Thyroid gland (tissue), 4 donors: Measurements from ENCODE around the gene GOLT1B.

Experiments
- POLR2A ChIP-seq, 2 donors: fragments of 450-650 bp; IDR thresholded peaks; one replicate each; pipeline ENCODE4 v1.6.1; 2017; ENCODE audit warnings: antibody characterized with exemption in 2 of 2, mild to moderate bottlenecking in 2 of 2, moderate library complexity in 1 of 2
- TF ChIP-seq, protein P1 (sequence below), 6 experiments: fragments of 200-600 bp in 3 of 6; fragments of 450-650 bp in 3 of 6; sonication (generic) in 3 of 6; IDR thresholded peaks; one replicate each; pipeline ENCODE4 v1.5.1; 2016 to 2019; ENCODE audit warnings: antibody characterized with exemption in 6 of 6, mild to moderate bottlenecking in 2 of 6, inconsistent platforms in 1 of 6, moderate library complexity in 1 of 6

DNA sequence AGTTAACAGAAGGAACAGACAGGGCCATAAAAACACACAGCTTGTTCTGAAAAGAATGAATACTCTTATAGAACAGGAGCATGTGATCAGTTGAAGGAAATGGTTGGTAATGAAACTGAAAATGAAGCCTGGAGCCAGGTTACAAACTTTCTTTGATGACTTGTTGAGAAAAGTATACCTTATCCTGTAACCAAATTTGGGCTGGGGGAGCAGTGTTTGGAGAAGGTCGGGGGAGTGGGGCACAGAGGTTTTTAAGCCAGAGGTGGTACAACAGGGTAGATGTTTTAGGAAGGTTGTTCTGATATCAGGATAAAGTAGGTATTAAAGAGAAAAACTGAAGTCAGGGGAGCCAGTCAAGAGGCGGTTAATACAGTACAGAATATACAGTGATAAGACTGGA lies 8.2 kb downstream of the GOLT1B start:
- TF ChIP-seq, protein P1, sequence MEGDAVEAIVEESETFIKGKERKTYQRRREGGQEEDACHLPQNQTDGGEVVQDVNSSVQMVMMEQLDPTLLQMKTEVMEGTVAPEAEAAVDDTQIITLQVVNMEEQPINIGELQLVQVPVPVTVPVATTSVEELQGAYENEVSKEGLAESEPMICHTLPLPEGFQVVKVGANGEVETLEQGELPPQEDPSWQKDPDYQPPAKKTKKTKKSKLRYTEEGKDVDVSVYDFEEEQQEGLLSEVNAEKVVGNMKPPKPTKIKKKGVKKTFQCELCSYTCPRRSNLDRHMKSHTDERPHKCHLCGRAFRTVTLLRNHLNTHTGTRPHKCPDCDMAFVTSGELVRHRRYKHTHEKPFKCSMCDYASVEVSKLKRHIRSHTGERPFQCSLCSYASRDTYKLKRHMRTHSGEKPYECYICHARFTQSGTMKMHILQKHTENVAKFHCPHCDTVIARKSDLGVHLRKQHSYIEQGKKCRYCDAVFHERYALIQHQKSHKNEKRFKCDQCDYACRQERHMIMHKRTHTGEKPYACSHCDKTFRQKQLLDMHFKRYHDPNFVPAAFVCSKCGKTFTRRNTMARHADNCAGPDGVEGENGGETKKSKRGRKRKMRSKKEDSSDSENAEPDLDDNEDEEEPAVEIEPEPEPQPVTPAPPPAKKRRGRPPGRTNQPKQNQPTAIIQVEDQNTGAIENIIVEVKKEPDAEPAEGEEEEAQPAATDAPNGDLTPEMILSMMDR (IDR thresholded peaks at IDR 0.05) = no peak
- TF ChIP-seq POLR2A (IDR thresholded peaks at IDR 0.05) = no peak
